HCT116 (cell line): ENCODE results near the gene RGS6. TPM values are rescaled to one million over a fixed set of nuclear protein-coding genes. Genes with fewer than 3 reads are reported as not detected.

Experiments used
- ATAC-seq: fragments of 200-7000 bp; cut with Tn5 transposase; 2 replicates; pipeline ENCODE4 v1.9.1; 2020; ENCODE audit warnings: mild to moderate bottlenecking, moderate library complexity
- BruUV-seq: library from RNA; stranded (reverse); fragments of 400-500 nt; replicated peaks from 2 replicates; lab custom pipeline; 2021; lab: Mats Ljungman, UMichigan
- CTCF ChIA-PET: fragments of 300-600 bp; sonication (Branson Sonifier 250); formaldehyde crosslinking; loops from one replicate; lab custom pipeline; 2021; ENCODE audit warnings: antibody characterized with exemption; lab: Charles Lee
- POLR2A ChIA-PET: fragments of 300-600, 350-600 bp; sonication (Branson Sonifier 250); formaldehyde crosslinking; loops from one replicate; lab custom pipeline; 2021; ENCODE audit warnings: antibody characterized with exemption; lab: Charles Lee
- RAD21 ChIA-PET, 2 experiments: fragments of 300-600 bp; sonication (Branson Sonifier 250); formaldehyde crosslinking; loops; one replicate each; lab custom pipeline; 2023; ENCODE audit warnings: low total read pairs in 2 of 2; ENCODE audit not compliant: uncharacterized antibody in 2 of 2, unreplicated experiment in 2 of 2, low non-redundant PET in 1 of 2; lab: Charles Lee
- DNase-seq: peaks from one replicate; pipeline ENCODE4 v3.0.0-alpha.2; 2010; ENCODE audit warnings: low read depth, low spot score
- H2AFZ ChIP-seq: fragments of 200-600 bp; shearing (Covaris generic), sonication (generic); 2 replicates; pipeline ENCODE4 v1.6.1; 2017; ENCODE audit warnings: low read depth, mixed run types, mixed read lengths, antibody characterized with exemption, low read length; ENCODE audit not compliant: poor library complexity, severe bottlenecking
- H3K27ac ChIP-seq: 2 replicates; pipeline ENCODE4 v1.5.1; 2012; ENCODE audit warnings: low read depth, low read length
- H3K27me3 ChIP-seq: fragments of 200-600 bp; sonication (generic); 2 replicates; pipeline ENCODE4 v1.6.1; 2016; ENCODE audit warnings: mixed run types, low read length, mixed read lengths; ENCODE audit not compliant: insufficient read depth
- H3K36me3 ChIP-seq, 2 experiments: fragments of 200-500 bp in 1 of 2; fragments of 200-600 bp in 1 of 2; sonication (Bioruptor generic) in 1 of 2; sonication (generic) in 1 of 2; 2 replicates each; pipeline versions ENCODE4 v1.5.1 to v1.6.1; 2014 to 2016; ENCODE audit warnings: low read length in 2 of 2, inconsistent platforms in 1 of 2, mixed read lengths in 1 of 2, mixed run types in 1 of 2; ENCODE audit not compliant: insufficient read depth in 2 of 2, control insufficient read depth in 1 of 2
- H3K4me1 ChIP-seq, 2 experiments: fragments of 200-600 bp in 1 of 2; sonication (generic) in 1 of 2; 2 replicates each; pipeline versions ENCODE4 v1.5.1 to v1.6.1; 2012 to 2017; ENCODE audit warnings: low read length in 2 of 2, inconsistent platforms in 1 of 2, mild to moderate bottlenecking in 1 of 2, mixed read lengths in 1 of 2, mixed run types in 1 of 2, moderate library complexity in 1 of 2; ENCODE audit not compliant: insufficient read depth in 2 of 2, control insufficient read depth in 1 of 2
- H3K4me2 ChIP-seq: fragments of 200-600 bp; sonication (generic); 2 replicates; pipeline ENCODE4 v1.6.1; 2017; ENCODE audit warnings: mixed run types, low read length, mixed read lengths
- H3K4me3 ChIP-seq, 2 experiments: fragments of 200-600 bp in 1 of 2; sonication (generic) in 1 of 2; replicated peaks in 1 of 2; 2 replicates each; pipeline ENCODE4 v1.5.1; 2011 to 2016; ENCODE audit warnings: low read length in 2 of 2, control low read depth in 1 of 2, low read depth in 1 of 2, mild to moderate bottlenecking in 1 of 2, mixed read lengths in 1 of 2, mixed run types in 1 of 2
- H3K79me2 ChIP-seq: fragments of 200-600 bp; sonication (generic); 2 replicates; pipeline ENCODE4 v1.6.1; 2017; ENCODE audit warnings: mild to moderate bottlenecking, mixed run types, low read length, moderate library complexity, mixed read lengths; ENCODE audit not compliant: insufficient read depth
- H3K9ac ChIP-seq: fragments of 200-600 bp; sonication (generic); 2 replicates; pipeline ENCODE4 v1.6.1; 2016; ENCODE audit warnings: low read length, mixed read lengths
- H3K9me2 ChIP-seq: fragments of 200-600 bp; sonication (generic), shearing (Covaris generic); 2 replicates; pipeline ENCODE4 v1.6.1; 2017; ENCODE audit warnings: mixed run types, mild to moderate bottlenecking, moderate library complexity; ENCODE audit not compliant: insufficient read depth
- H3K9me3 ChIP-seq, 2 experiments: fragments of 200-500 bp in 1 of 2; fragments of 200-600 bp in 1 of 2; sonication (Bioruptor generic) in 1 of 2; sonication (generic) in 1 of 2; 2 replicates each; pipeline ENCODE4 v1.6.1; 2014 to 2017; ENCODE audit warnings: low read length in 2 of 2, mixed read lengths in 2 of 2, inconsistent platforms in 1 of 2, low read depth in 1 of 2, mild to moderate bottlenecking in 1 of 2, mixed run types in 1 of 2, moderate library complexity in 1 of 2; ENCODE audit not compliant: control insufficient read depth in 1 of 2, insufficient read depth in 1 of 2
- H4K20me1 ChIP-seq: fragments of 200-600 bp; sonication (generic), shearing (Covaris generic); 2 replicates; pipeline ENCODE4 v1.6.1; 2017; ENCODE audit warnings: mixed run types, mild to moderate bottlenecking, moderate library complexity; ENCODE audit not compliant: insufficient read depth
- CBX3 ChIP-seq: IDR thresholded peaks from 2 replicates; pipeline ENCODE4 v1.6.1; 2012; ENCODE audit warnings: low read depth
- CEBPB ChIP-seq: IDR thresholded peaks from 2 replicates; pipeline ENCODE4 v1.6.1; 2012; ENCODE audit warnings: low read depth
- ELF1 ChIP-seq: IDR thresholded peaks from 2 replicates; pipeline ENCODE4 v1.6.1; 2012; ENCODE audit warnings: low read depth, borderline replicate concordance
- EZH2 ChIP-seq: fragments of 200-600 bp; sonication (generic); IDR thresholded peaks from 2 replicates; pipeline ENCODE4 v1.6.1; 2017; ENCODE audit warnings: antibody characterized with exemption, mixed run types
- EZH2phosphoT487 ChIP-seq: fragments of 200-600 bp; IDR thresholded peaks from 2 replicates; pipeline ENCODE4 v1.6.1; 2018; ENCODE audit warnings: antibody characterized with exemption, borderline replicate concordance
- FOSL1 ChIP-seq: IDR thresholded peaks from 2 replicates; pipeline ENCODE4 v1.6.1; 2012; ENCODE audit warnings: low read depth
- JUND ChIP-seq: IDR thresholded peaks from 2 replicates; pipeline ENCODE4 v1.6.1; 2012
- POLR2A ChIP-seq: IDR thresholded peaks from 2 replicates; pipeline ENCODE4 v1.7.0; 2011; ENCODE audit warnings: borderline replicate concordance; ENCODE audit not compliant: insufficient read depth, insufficient read length; ENCODE audit errors: extremely low read depth
- POLR2AphosphoS5 ChIP-seq: IDR thresholded peaks from 2 replicates; pipeline ENCODE4 v1.6.1; 2011; ENCODE audit warnings: mild to moderate bottlenecking, low read depth, low read length, moderate library complexity
- SIN3A ChIP-seq: IDR thresholded peaks from 2 replicates; pipeline ENCODE4 v1.6.1; 2012; ENCODE audit warnings: low read depth
- SRF ChIP-seq: IDR thresholded peaks from 2 replicates; pipeline ENCODE4 v1.6.1; 2012; ENCODE audit warnings: low read depth
- YY1 ChIP-seq: IDR thresholded peaks from 2 replicates; pipeline ENCODE4 v1.6.1; 2011; ENCODE audit warnings: low read length, low read depth, moderate library complexity, mild to moderate bottlenecking; ENCODE audit not compliant: insufficient replicate concordance; ENCODE audit errors: extremely low read depth
- ZNF274 ChIP-seq: fragments of 200-500 bp; sonication (Bioruptor generic); IDR thresholded peaks from 2 replicates; pipeline ENCODE4 v1.6.1; 2014; ENCODE audit warnings: mild to moderate bottlenecking, low read depth, low read length, inconsistent platforms
- intact Hi-C: fragments of 100-400 bp; cut with micrococcal nuclease; formaldehyde crosslinking; loops from 2 replicates; pipeline ENCODE4 v1.10.0; 2022
- total RNA-seq: library from RNA; stranded (reverse); gene quantifications from one replicate; pipeline ENCODE4 v1.2.1, GENCODE V29; 2021; ENCODE audit not compliant: unreplicated experiment
- TF ChIP-seq, protein P1 (sequence below): IDR thresholded peaks from 2 replicates; pipeline ENCODE4 v1.6.1; 2012
- TF ChIP-seq, protein P2 (sequence below): IDR thresholded peaks from 2 replicates; pipeline ENCODE4 v1.6.1; 2012
- TF ChIP-seq, protein P3 (sequence below): IDR thresholded peaks from 2 replicates; pipeline ENCODE4 v1.6.1; 2012; ENCODE audit warnings: low read depth

The RGS6 gene
- total RNA-seq, 1 experiment from 2014 or later = 4.7 TPM

DNA sequence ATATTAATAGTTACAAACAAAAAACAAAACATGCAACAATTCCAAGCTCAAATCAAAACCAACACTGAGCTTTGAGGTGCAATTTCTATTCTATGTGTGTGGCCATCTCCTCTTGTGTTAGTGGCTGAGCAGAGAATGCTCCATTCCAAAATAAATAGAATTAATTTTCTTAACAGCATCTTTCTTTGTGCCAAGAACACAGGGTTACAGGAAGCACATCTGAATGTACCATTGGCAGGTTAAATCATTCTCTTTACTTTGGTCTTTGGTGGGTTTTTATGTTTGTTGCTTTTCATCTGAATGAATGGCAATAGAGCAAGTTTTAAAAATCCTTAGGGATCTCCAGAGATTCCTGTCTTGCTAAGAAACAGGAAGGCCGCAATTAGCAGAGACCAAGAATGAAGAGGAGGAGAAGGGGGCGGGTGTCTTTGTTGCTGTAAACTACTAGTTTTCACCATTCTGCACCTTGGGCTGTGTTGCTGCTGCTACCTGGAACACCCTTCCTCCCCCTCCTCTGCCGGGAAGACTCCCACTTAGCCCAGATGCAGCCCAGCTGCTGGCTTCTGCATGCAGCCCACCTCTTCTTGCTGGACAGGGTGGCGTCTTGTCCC, 165.0 kb downstream of the RGS6 start:
- Histone ChIP-seq H3K9me2 (no peaks in the 10 kb centered on the region), H3K4me3 (no peak overlapping the region), H3K36me3 (no peaks in the 10 kb centered on the region), H3K4me1 (no peaks in the 10 kb centered on the region), H3K27me3 (peaks cover 29% of the 10 kb centered on the region), H2AFZ (no peak overlapping the region), H3K4me2 (no peak overlapping the region), H3K79me2 (no peaks in the 10 kb centered on the region), H4K20me1 (no peaks in the 10 kb centered on the region), H3K9me3 (no peaks in the 10 kb centered on the region), H3K27ac (no peak overlapping the region), H3K9ac (no peak overlapping the region)
- DNase-seq (no peak), ATAC-seq (no peak)
- TF ChIP-seq ZNF274 (no peak), CBX3 (no peak), POLR2A (no peak), JUND (no peak)
- intact Hi-C loops = no loop called here
- no TSS peak for BruUV-seq
- RAD21 ChIA-PET = no interaction called here
- CTCF ChIA-PET = no interaction called here
- POLR2A ChIA-PET = no interaction called here

DNA sequence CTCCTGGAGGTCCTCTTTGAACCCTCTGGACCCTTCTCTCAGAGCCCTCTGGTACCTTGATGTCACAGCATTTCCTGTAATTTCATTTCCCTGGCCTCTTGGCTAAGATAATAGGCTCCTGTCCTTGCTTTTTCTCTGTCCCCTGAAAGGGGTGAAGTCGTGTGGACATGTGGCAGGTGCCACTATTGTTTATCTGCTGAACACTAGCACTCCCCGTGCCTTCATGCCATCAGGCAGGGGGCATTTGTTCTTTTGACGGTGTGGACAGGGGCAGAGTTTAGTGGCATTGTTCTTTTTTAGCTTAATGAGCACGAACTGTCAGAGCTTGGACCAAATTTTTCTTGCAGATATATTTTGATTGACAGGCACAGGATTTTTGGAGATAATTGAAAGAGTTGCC, 166.0 kb downstream of the RGS6 start:
- ChIA-PET POLR2A (no interaction called here), RAD21 (no interaction called here), CTCF (no interaction called here)
- no peak for DNase-seq
- Histone ChIP-seq H2AFZ (no peak overlapping the region), H3K4me2 (no peak overlapping the region), H3K36me3 (no peaks in the 10 kb centered on the region), H3K27ac (no peak overlapping the region), H4K20me1 (no peaks in the 10 kb centered on the region), H3K79me2 (no peaks in the 10 kb centered on the region), H3K9me3 (no peaks in the 10 kb centered on the region), H3K9me2 (no peaks in the 10 kb centered on the region), H3K9ac (no peak overlapping the region), H3K27me3 (peaks cover 29% of the 10 kb centered on the region), H3K4me1 (no peaks in the 10 kb centered on the region), H3K4me3 (no peak overlapping the region)
- intact Hi-C loops = no loop called here
- no peak for ATAC-seq
- BruUV-seq = no TSS peak
- TF ChIP-seq, protein P1, sequence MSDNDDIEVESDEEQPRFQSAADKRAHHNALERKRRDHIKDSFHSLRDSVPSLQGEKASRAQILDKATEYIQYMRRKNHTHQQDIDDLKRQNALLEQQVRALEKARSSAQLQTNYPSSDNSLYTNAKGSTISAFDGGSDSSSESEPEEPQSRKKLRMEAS = no peak
- TF ChIP-seq EZH2 = no peak
- TF ChIP-seq, protein P2, sequence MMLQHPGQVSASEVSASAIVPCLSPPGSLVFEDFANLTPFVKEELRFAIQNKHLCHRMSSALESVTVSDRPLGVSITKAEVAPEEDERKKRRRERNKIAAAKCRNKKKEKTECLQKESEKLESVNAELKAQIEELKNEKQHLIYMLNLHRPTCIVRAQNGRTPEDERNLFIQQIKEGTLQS = no peak
- TF ChIP-seq SIN3A = no peak
- TF ChIP-seq YY1 = no peak
- TF ChIP-seq FOSL1 = no peak
- no peak for TF ChIP-seq POLR2A
- TF ChIP-seq POLR2AphosphoS5 = no peak
- TF ChIP-seq SRF = no peak
- TF ChIP-seq ELF1 = no peak
- TF ChIP-seq, protein P3, sequence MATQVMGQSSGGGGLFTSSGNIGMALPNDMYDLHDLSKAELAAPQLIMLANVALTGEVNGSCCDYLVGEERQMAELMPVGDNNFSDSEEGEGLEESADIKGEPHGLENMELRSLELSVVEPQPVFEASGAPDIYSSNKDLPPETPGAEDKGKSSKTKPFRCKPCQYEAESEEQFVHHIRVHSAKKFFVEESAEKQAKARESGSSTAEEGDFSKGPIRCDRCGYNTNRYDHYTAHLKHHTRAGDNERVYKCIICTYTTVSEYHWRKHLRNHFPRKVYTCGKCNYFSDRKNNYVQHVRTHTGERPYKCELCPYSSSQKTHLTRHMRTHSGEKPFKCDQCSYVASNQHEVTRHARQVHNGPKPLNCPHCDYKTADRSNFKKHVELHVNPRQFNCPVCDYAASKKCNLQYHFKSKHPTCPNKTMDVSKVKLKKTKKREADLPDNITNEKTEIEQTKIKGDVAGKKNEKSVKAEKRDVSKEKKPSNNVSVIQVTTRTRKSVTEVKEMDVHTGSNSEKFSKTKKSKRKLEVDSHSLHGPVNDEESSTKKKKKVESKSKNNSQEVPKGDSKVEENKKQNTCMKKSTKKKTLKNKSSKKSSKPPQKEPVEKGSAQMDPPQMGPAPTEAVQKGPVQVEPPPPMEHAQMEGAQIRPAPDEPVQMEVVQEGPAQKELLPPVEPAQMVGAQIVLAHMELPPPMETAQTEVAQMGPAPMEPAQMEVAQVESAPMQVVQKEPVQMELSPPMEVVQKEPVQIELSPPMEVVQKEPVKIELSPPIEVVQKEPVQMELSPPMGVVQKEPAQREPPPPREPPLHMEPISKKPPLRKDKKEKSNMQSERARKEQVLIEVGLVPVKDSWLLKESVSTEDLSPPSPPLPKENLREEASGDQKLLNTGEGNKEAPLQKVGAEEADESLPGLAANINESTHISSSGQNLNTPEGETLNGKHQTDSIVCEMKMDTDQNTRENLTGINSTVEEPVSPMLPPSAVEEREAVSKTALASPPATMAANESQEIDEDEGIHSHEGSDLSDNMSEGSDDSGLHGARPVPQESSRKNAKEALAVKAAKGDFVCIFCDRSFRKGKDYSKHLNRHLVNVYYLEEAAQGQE = no peak
- TF ChIP-seq EZH2phosphoT487 = no peak
- no peak for TF ChIP-seq CBX3
- no peak for TF ChIP-seq ZNF274
- TF ChIP-seq CEBPB = no peak
- no peak for TF ChIP-seq JUND
